HCT116 (cell line): ENCODE results near the gene CFAP77. TPM values are rescaled to one million over a fixed set of nuclear protein-coding genes. Genes with fewer than 3 reads are reported as not detected.

Source experiments
- ATAC-seq: fragments of 200-7000 bp; cut with Tn5 transposase; 2 replicates; pipeline ENCODE4 v1.9.1; 2020; ENCODE audit warnings: mild to moderate bottlenecking, moderate library complexity
- BruUV-seq: library from RNA; stranded (reverse); fragments of 400-500 nt; replicated peaks from 2 replicates; lab custom pipeline; 2021; lab: Mats Ljungman, UMichigan
- CTCF ChIA-PET: fragments of 300-600 bp; sonication (Branson Sonifier 250); formaldehyde crosslinking; loops from one replicate; lab custom pipeline; 2021; ENCODE audit warnings: antibody characterized with exemption; lab: Charles Lee
- POLR2A ChIA-PET: fragments of 300-600, 350-600 bp; sonication (Branson Sonifier 250); formaldehyde crosslinking; loops from one replicate; lab custom pipeline; 2021; ENCODE audit warnings: antibody characterized with exemption; lab: Charles Lee
- RAD21 ChIA-PET, 2 experiments: fragments of 300-600 bp; sonication (Branson Sonifier 250); formaldehyde crosslinking; loops; one replicate each; lab custom pipeline; 2023; ENCODE audit warnings: low total read pairs in 2 of 2; ENCODE audit not compliant: uncharacterized antibody in 2 of 2, unreplicated experiment in 2 of 2, low non-redundant PET in 1 of 2; lab: Charles Lee
- DNase-seq: peaks from one replicate; pipeline ENCODE4 v3.0.0-alpha.2; 2010; ENCODE audit warnings: low read depth, low spot score
- H2AFZ ChIP-seq: fragments of 200-600 bp; shearing (Covaris generic), sonication (generic); 2 replicates; pipeline ENCODE4 v1.6.1; 2017; ENCODE audit warnings: low read depth, mixed run types, mixed read lengths, antibody characterized with exemption, low read length; ENCODE audit not compliant: poor library complexity, severe bottlenecking
- H3K27ac ChIP-seq: 2 replicates; pipeline ENCODE4 v1.5.1; 2012; ENCODE audit warnings: low read depth, low read length
- H3K27me3 ChIP-seq: fragments of 200-600 bp; sonication (generic); 2 replicates; pipeline ENCODE4 v1.6.1; 2016; ENCODE audit warnings: mixed run types, low read length, mixed read lengths; ENCODE audit not compliant: insufficient read depth
- H3K36me3 ChIP-seq, 2 experiments: fragments of 200-500 bp in 1 of 2; fragments of 200-600 bp in 1 of 2; sonication (Bioruptor generic) in 1 of 2; sonication (generic) in 1 of 2; 2 replicates each; pipeline versions ENCODE4 v1.5.1 to v1.6.1; 2014 to 2016; ENCODE audit warnings: low read length in 2 of 2, inconsistent platforms in 1 of 2, mixed read lengths in 1 of 2, mixed run types in 1 of 2; ENCODE audit not compliant: insufficient read depth in 2 of 2, control insufficient read depth in 1 of 2
- H3K4me1 ChIP-seq, 2 experiments: fragments of 200-600 bp in 1 of 2; sonication (generic) in 1 of 2; 2 replicates each; pipeline versions ENCODE4 v1.5.1 to v1.6.1; 2012 to 2017; ENCODE audit warnings: low read length in 2 of 2, inconsistent platforms in 1 of 2, mild to moderate bottlenecking in 1 of 2, mixed read lengths in 1 of 2, mixed run types in 1 of 2, moderate library complexity in 1 of 2; ENCODE audit not compliant: insufficient read depth in 2 of 2, control insufficient read depth in 1 of 2
- H3K4me2 ChIP-seq: fragments of 200-600 bp; sonication (generic); 2 replicates; pipeline ENCODE4 v1.6.1; 2017; ENCODE audit warnings: mixed run types, low read length, mixed read lengths
- H3K4me3 ChIP-seq, 2 experiments: fragments of 200-600 bp in 1 of 2; sonication (generic) in 1 of 2; replicated peaks in 1 of 2; 2 replicates each; pipeline ENCODE4 v1.5.1; 2011 to 2016; ENCODE audit warnings: low read length in 2 of 2, control low read depth in 1 of 2, low read depth in 1 of 2, mild to moderate bottlenecking in 1 of 2, mixed read lengths in 1 of 2, mixed run types in 1 of 2
- H3K79me2 ChIP-seq: fragments of 200-600 bp; sonication (generic); 2 replicates; pipeline ENCODE4 v1.6.1; 2017; ENCODE audit warnings: mild to moderate bottlenecking, mixed run types, low read length, moderate library complexity, mixed read lengths; ENCODE audit not compliant: insufficient read depth
- H3K9ac ChIP-seq: fragments of 200-600 bp; sonication (generic); 2 replicates; pipeline ENCODE4 v1.6.1; 2016; ENCODE audit warnings: low read length, mixed read lengths
- H3K9me2 ChIP-seq: fragments of 200-600 bp; sonication (generic), shearing (Covaris generic); 2 replicates; pipeline ENCODE4 v1.6.1; 2017; ENCODE audit warnings: mixed run types, mild to moderate bottlenecking, moderate library complexity; ENCODE audit not compliant: insufficient read depth
- H3K9me3 ChIP-seq, 2 experiments: fragments of 200-500 bp in 1 of 2; fragments of 200-600 bp in 1 of 2; sonication (Bioruptor generic) in 1 of 2; sonication (generic) in 1 of 2; 2 replicates each; pipeline ENCODE4 v1.6.1; 2014 to 2017; ENCODE audit warnings: low read length in 2 of 2, mixed read lengths in 2 of 2, inconsistent platforms in 1 of 2, low read depth in 1 of 2, mild to moderate bottlenecking in 1 of 2, mixed run types in 1 of 2, moderate library complexity in 1 of 2; ENCODE audit not compliant: control insufficient read depth in 1 of 2, insufficient read depth in 1 of 2
- H4K20me1 ChIP-seq: fragments of 200-600 bp; sonication (generic), shearing (Covaris generic); 2 replicates; pipeline ENCODE4 v1.6.1; 2017; ENCODE audit warnings: mixed run types, mild to moderate bottlenecking, moderate library complexity; ENCODE audit not compliant: insufficient read depth
- CBX3 ChIP-seq: IDR thresholded peaks from 2 replicates; pipeline ENCODE4 v1.6.1; 2012; ENCODE audit warnings: low read depth
- CTCF ChIP-seq, 3 experiments: fragments of 200-600 bp in 1 of 3; sonication (generic) in 1 of 3; IDR thresholded peaks in 2 of 3; conservative IDR thresholded peaks in 1 of 3; 2 replicates each; pipeline ENCODE4 v1.5.1; 2012 to 2017; ENCODE audit warnings: low read depth in 2 of 3, low read length in 2 of 3, antibody characterized with exemption in 1 of 3, borderline replicate concordance in 1 of 3, control low read depth in 1 of 3, mild to moderate bottlenecking in 1 of 3, mixed read lengths in 1 of 3, mixed run types in 1 of 3, moderate library complexity in 1 of 3; ENCODE audit not compliant: insufficient read depth in 1 of 3
- EGR1 ChIP-seq: IDR thresholded peaks from 2 replicates; pipeline ENCODE4 v1.6.1; 2012; ENCODE audit warnings: low read depth
- ELF1 ChIP-seq: IDR thresholded peaks from 2 replicates; pipeline ENCODE4 v1.6.1; 2012; ENCODE audit warnings: low read depth, borderline replicate concordance
- EZH2 ChIP-seq: fragments of 200-600 bp; sonication (generic); IDR thresholded peaks from 2 replicates; pipeline ENCODE4 v1.6.1; 2017; ENCODE audit warnings: antibody characterized with exemption, mixed run types
- POLR2A ChIP-seq: IDR thresholded peaks from 2 replicates; pipeline ENCODE4 v1.7.0; 2011; ENCODE audit warnings: borderline replicate concordance; ENCODE audit not compliant: insufficient read depth, insufficient read length; ENCODE audit errors: extremely low read depth
- POLR2AphosphoS5 ChIP-seq: IDR thresholded peaks from 2 replicates; pipeline ENCODE4 v1.6.1; 2011; ENCODE audit warnings: mild to moderate bottlenecking, low read depth, low read length, moderate library complexity
- intact Hi-C: fragments of 100-400 bp; cut with micrococcal nuclease; formaldehyde crosslinking; loops from 2 replicates; pipeline ENCODE4 v1.10.0; 2022
- total RNA-seq: library from RNA; stranded (reverse); gene quantifications from one replicate; pipeline ENCODE4 v1.2.1, GENCODE V29; 2021; ENCODE audit not compliant: unreplicated experiment

CFAP77 gene
- total RNA-seq, 1 experiment from 2014 or later = 0.98 TPM

- ATAC-seq (no peak), DNase-seq (no peak)
- Histone ChIP-seq H3K4me2 (no peak overlapping the region), H3K9ac (no peak overlapping the region), H2AFZ (no peak overlapping the region), H3K9me2 (no peaks in the 10 kb centered on the region), H3K9me3 (no peaks in the 10 kb centered on the region), H3K4me1 (peaks cover 13 to 21% of the 10 kb centered on the region in 2 experiments), H3K4me3 (no peak overlapping the region), H3K27me3 (peaks cover 30% of the 10 kb centered on the region; the same call in 1 of the 2 replicates), H3K79me2 (no peaks in the 10 kb centered on the region), H3K36me3 (no peaks in the 10 kb centered on the region), H3K27ac (no peak overlapping the region), H4K20me1 (no peaks in the 10 kb centered on the region)
- RAD21 ChIA-PET = no interaction called here
- CTCF ChIA-PET = interaction anchor here (1.0 kb wide), 1 partner anchor 157 kb away, joined by 3 read pairs; no protein-coding TSS in a partner anchor
- no TSS peak for BruUV-seq
- intact Hi-C loops = no loop called here
- POLR2A ChIA-PET = no interaction called here
- TF ChIP-seq POLR2AphosphoS5 (no peak), POLR2A (no peak), EGR1 (no peak), EZH2 (no peak), CBX3 (no peak)
Observed at GRCh38 chr9:132414731-132415130, 4.7 kb downstream of the CFAP77 start.

GRCh38 chr9:132415181-132415580 lies 5.2 kb downstream of the CFAP77 start:
- no peak overlapping the region for H3K4me2 ChIP-seq
- H2AFZ ChIP-seq = no peak overlapping the region
- H3K9me3 ChIP-seq = no peaks in the 10 kb centered on the region
- TF ChIP-seq POLR2A = no peak
- TF ChIP-seq ELF1 = no peak
- TF ChIP-seq CTCF (IDR thresholded peaks at IDR 0.05 in 2 of 3, conservative IDR thresholded peaks at IDR 0.05 in 1 of 3; ENCODE audit: borderline replicate concordance in 1 of 3, insufficient read depth in 1 of 3, low read depth in 2 of 3, low read length in 2 of 3) = no peak
- no peak overlapping the region for H3K4me3 ChIP-seq
- CTCF ChIA-PET = no interaction called here
- no peak overlapping the region for H3K27ac ChIP-seq
- no TSS peak for BruUV-seq
- no peaks in the 10 kb centered on the region for H3K36me3 ChIP-seq
- intact Hi-C loops = no loop called here
- no peaks in the 10 kb centered on the region for H4K20me1 ChIP-seq
- no peak for ATAC-seq
- H3K4me1 ChIP-seq = peaks cover 12 to 19% of the 10 kb centered on the region in 2 experiments
- no peak overlapping the region for H3K9ac ChIP-seq
- no peaks in the 10 kb centered on the region for H3K9me2 ChIP-seq
- no peak for DNase-seq
- H3K79me2 ChIP-seq = no peaks in the 10 kb centered on the region
- POLR2A ChIA-PET = no interaction called here
- RAD21 ChIA-PET = no interaction called here
- peaks cover 30% of the 10 kb centered on the region; the same call in 1 of the 2 replicates for H3K27me3 ChIP-seq
